SJCRH30 (cell line): Measurements from ENCODE around the gene SEPTIN10. TPM values are rescaled to one million over a fixed set of nuclear protein-coding genes. Genes with fewer than 3 reads are reported as not detected.

Experiments used
- DNase-seq, 2 experiments: peaks; one replicate each; pipeline ENCODE4 v3.0.0-alpha.2; 2015 to 2020
- H3K27ac ChIP-seq: fragments of 250-450 bp; sonication (Bioruptor Pico); 2 replicates; pipeline ENCODE4 v1.5.1; 2020; ENCODE audit warnings: mild to moderate bottlenecking, moderate library complexity
- H3K27me3 ChIP-seq: fragments of 250-450 bp; sonication (Bioruptor Pico); 2 replicates; pipeline ENCODE4 v1.5.1; 2020; ENCODE audit warnings: mild to moderate bottlenecking, moderate library complexity
- H3K36me3 ChIP-seq: fragments of 250-450 bp; sonication (Bioruptor Pico); 2 replicates; pipeline ENCODE4 v1.5.1; 2020; ENCODE audit warnings: mild to moderate bottlenecking, moderate library complexity
- H3K4me1 ChIP-seq: fragments of 250-450 bp; sonication (Bioruptor Pico); 2 replicates; pipeline ENCODE4 v1.5.1; 2020; ENCODE audit warnings: mild to moderate bottlenecking, moderate library complexity
- H3K4me3 ChIP-seq: fragments of 250-450 bp; sonication (Bioruptor Pico); 2 replicates; pipeline ENCODE4 v1.5.1; 2020; ENCODE audit warnings: mild to moderate bottlenecking, moderate library complexity
- H3K9me3 ChIP-seq: fragments of 250-450 bp; sonication (Bioruptor Pico); replicated peaks from 2 replicates; pipeline ENCODE4 v1.5.1; 2020; ENCODE audit warnings: mild to moderate bottlenecking, moderate library complexity
- total RNA-seq: library from RNA; depleted of rRNA; stranded (reverse); fragments of >200 nt; shearing (Covaris generic); gene quantifications from 2 replicates; pipeline ENCODE4 v1.2.3, GENCODE V29; 2014; rRNA removed

Gene SEPTIN10
- 64.8 and 72.5 TPM in 2 replicates for total RNA-seq

- Histone ChIP-seq H3K36me3 (peaks cover 3% of the 10 kb centered on the region), H3K9me3 (no peaks in the 10 kb centered on the region), H3K4me1 (no peaks in the 10 kb centered on the region), H3K4me3 (peak within 1 kb of the TSS; percentile 92), H3K27ac (peak within 1 kb of the TSS; percentile 88), H3K27me3 (no peaks in the 10 kb centered on the region)
- DNase-seq: peak; percentile 98 to 99
These were observed at the start of gene SEPTIN10, which contains the start of gene SOWAHC for GRCh38 chr2:109613922-109614714. SEPTIN10 (minus strand) TSS chr2:109613966; CDS start chr2:109613827, 139 bp downstream. SOWAHC (plus strand) TSS chr2:109614364; CDS start chr2:109614490, 126 bp downstream.

GRCh38 chr2:109662889-109663288, 49.1 kb upstream of the SEPTIN10 start:
- Histone ChIP-seq H3K4me1 (peaks cover 12% of the 10 kb centered on the region), H3K36me3 (no peaks in the 10 kb centered on the region), H3K27ac (no peak overlapping the region), H3K4me3 (no peak overlapping the region), H3K27me3 (no peaks in the 10 kb centered on the region), H3K9me3 (no peaks in the 10 kb centered on the region)
- DNase-seq: no peak

- DNase-seq: peak in 1 of 2 experiments; percentile 66
- no peak overlapping the region for H3K27ac ChIP-seq
- H3K4me3 ChIP-seq: no peak overlapping the region
- no peaks in the 10 kb centered on the region for H3K27me3 ChIP-seq
- H3K36me3 ChIP-seq: no peaks in the 10 kb centered on the region
- H3K4me1 ChIP-seq: peaks cover 13% of the 10 kb centered on the region
- H3K9me3 ChIP-seq: no peaks in the 10 kb centered on the region
These were observed 46.5 kb upstream of the SEPTIN10 start for GRCh38 chr2:109660046-109660860.

- Histone ChIP-seq H3K4me3 (no peak overlapping the region), H3K4me1 (peaks cover 17% of the 10 kb centered on the region), H3K27me3 (no peaks in the 10 kb centered on the region), H3K27ac (no peak overlapping the region), H3K9me3 (no peaks in the 10 kb centered on the region), H3K36me3 (no peaks in the 10 kb centered on the region)
- DNase-seq: peak; percentile 56 to 64
These were observed 45.8 kb upstream of the SEPTIN10 start for GRCh38 chr2:109659396-109660045.

GRCh38 chr2:109655287-109655686, 41.5 kb upstream of the SEPTIN10 start:
- H3K4me1 ChIP-seq: peaks cover 14% of the 10 kb centered on the region
- DNase-seq: no peak
- H3K36me3 ChIP-seq: no peaks in the 10 kb centered on the region
- H3K27ac ChIP-seq: no peak overlapping the region
- H3K9me3 ChIP-seq: no peaks in the 10 kb centered on the region
- no peaks in the 10 kb centered on the region for H3K27me3 ChIP-seq
- no peak overlapping the region for H3K4me3 ChIP-seq

- no peak for DNase-seq
- Histone ChIP-seq H3K27me3 (no peaks in the 10 kb centered on the region), H3K36me3 (no peaks in the 10 kb centered on the region), H3K9me3 (no peaks in the 10 kb centered on the region), H3K27ac (no peak overlapping the region), H3K4me1 (peaks cover 9% of the 10 kb centered on the region), H3K4me3 (no peak overlapping the region)
These were observed 40.7 kb upstream of the SEPTIN10 start for GRCh38 chr2:109654326-109655050.

GRCh38 chr2:109649736-109650695, 36.2 kb upstream of the SEPTIN10 start:
- Histone ChIP-seq H3K27ac (no peak overlapping the region), H3K36me3 (no peaks in the 10 kb centered on the region), H3K27me3 (no peaks in the 10 kb centered on the region; the same call in 1 of the 2 replicates), H3K9me3 (no peaks in the 10 kb centered on the region), H3K4me3 (no peak overlapping the region), H3K4me1 (peaks cover 1% of the 10 kb centered on the region)
- no peak for DNase-seq

GRCh38 chr2:109648041-109648527, 34.3 kb upstream of the SEPTIN10 start:
- H3K4me3 ChIP-seq: no peak overlapping the region
- H3K36me3 ChIP-seq: no peaks in the 10 kb centered on the region
- H3K9me3 ChIP-seq: no peaks in the 10 kb centered on the region
- no peak overlapping the region for H3K27ac ChIP-seq
- H3K4me1 ChIP-seq: no peaks in the 10 kb centered on the region
- no peak for DNase-seq
- H3K27me3 ChIP-seq: no peaks in the 10 kb centered on the region; the same call in 1 of the 2 replicates

- H3K27ac ChIP-seq: no peak overlapping the region
These were observed 33.9 kb upstream of the SEPTIN10 start for GRCh38 chr2:109647636-109648035.

GRCh38 chr2:109646961-109647360, 33.2 kb upstream of the SEPTIN10 start:
- Histone ChIP-seq H3K9me3 (no peaks in the 10 kb centered on the region), H3K27me3 (no peaks in the 10 kb centered on the region; the same call in 1 of the 2 replicates)
- DNase-seq: no peak

More at GRCh38 chr2:109647636-109648035, 33.9 kb upstream of the SEPTIN10 start:
- DNase-seq: no peak
- no peaks in the 10 kb centered on the region for H3K36me3 ChIP-seq
- H3K4me3 ChIP-seq: no peak overlapping the region
- no peaks in the 10 kb centered on the region for H3K4me1 ChIP-seq
- H3K27me3 ChIP-seq: no peaks in the 10 kb centered on the region; the same call in 1 of the 2 replicates
- no peaks in the 10 kb centered on the region for H3K9me3 ChIP-seq

GRCh38 chr2:109645412-109646184, 31.8 kb upstream of the SEPTIN10 start:
- DNase-seq: no peak
- Histone ChIP-seq H3K27me3 (no peaks in the 10 kb centered on the region; the same call in 1 of the 2 replicates), H3K4me3 (no peak overlapping the region), H3K36me3 (no peaks in the 10 kb centered on the region), H3K27ac (no peak overlapping the region), H3K4me1 (no peaks in the 10 kb centered on the region), H3K9me3 (no peaks in the 10 kb centered on the region)

More at GRCh38 chr2:109646961-109647360, 33.2 kb upstream of the SEPTIN10 start:
- Histone ChIP-seq H3K4me3 (no peak overlapping the region), H3K4me1 (no peaks in the 10 kb centered on the region), H3K36me3 (no peaks in the 10 kb centered on the region), H3K27ac (no peak overlapping the region)

GRCh38 chr2:109644571-109645275, 31.0 kb upstream of the SEPTIN10 start:
- Histone ChIP-seq H3K27me3 (no peaks in the 10 kb centered on the region; the same call in 1 of the 2 replicates), H3K4me3 (peak overlapping the region; percentile 15), H3K27ac (no peak overlapping the region), H3K36me3 (no peaks in the 10 kb centered on the region), H3K9me3 (no peaks in the 10 kb centered on the region), H3K4me1 (no peaks in the 10 kb centered on the region)
- DNase-seq: peak; percentile 38 to 59
